ENCODE data around the gene THOC2. TPM values are rescaled to one million over a fixed set of nuclear protein-coding genes. Genes with fewer than 3 reads are reported as not detected.

The THOC2 gene
- total RNA-seq, 4 donors from 2014 or later, result 68.2 to 127 (median 87.9) TPM

- no peak for TF ChIP-seq CTCF (IDR thresholded peaks at IDR 0.05; ENCODE audit: low read depth)
These were observed 7.7 kb upstream of the THOC2 start for GRCh38 chrX:123740536-123740935.

- no peak for TF ChIP-seq CTCF (IDR thresholded peaks at IDR 0.05; ENCODE audit: low read depth)
These were observed 7.2 kb upstream of the THOC2 start for GRCh38 chrX:123740006-123740405.

- TF ChIP-seq CTCF (IDR thresholded peaks at IDR 0.05; ENCODE audit: low read depth), result no peak
These were observed 6.6 kb upstream of the THOC2 start for GRCh38 chrX:123739474-123739873.

- TF ChIP-seq CTCF (IDR thresholded peaks at IDR 0.05; ENCODE audit: low read depth), result no peak
These were observed 5.6 kb upstream of the THOC2 start for GRCh38 chrX:123738378-123738940.

GRCh38 chrX:123736333-123736921, 3.6 kb upstream of the THOC2 start:
- TF ChIP-seq CTCF (IDR thresholded peaks at IDR 0.05; ENCODE audit: low read depth), result no peak

- no peak for TF ChIP-seq CTCF (IDR thresholded peaks at IDR 0.05; ENCODE audit: low read depth)
These were observed 724 bp downstream of the THOC2 start for GRCh38 chrX:123731987-123732669.

- no peak for TF ChIP-seq CTCF (IDR thresholded peaks at IDR 0.05; ENCODE audit: low read depth)
These were observed 1.4 kb downstream of the THOC2 start for GRCh38 chrX:123731258-123731986.
